Right lobe of liver (tissue), 4 donors: ENCODE results near the gene ADA.

Experiments
- CTCF ChIP-seq, 4 donors: fragments of 200-600 bp in 3 of 4; fragments of 450-650 bp in 1 of 4; IDR thresholded peaks; one replicate each; pipeline versions ENCODE4 v1.5.1 to v1.8.0; 2016 to 2022; ENCODE audit warnings: antibody characterized with exemption in 4 of 4, mild to moderate bottlenecking in 2 of 4
- POLR2A ChIP-seq: fragments of 450-650 bp; IDR thresholded peaks from one replicate; pipeline ENCODE4 v1.6.1; 2017; ENCODE audit warnings: antibody characterized with exemption, mild to moderate bottlenecking
- donor health status: DM: no; HTN: no; CAD: no.
- donor health status: DM: no; HTN: no; CAD: no.
- donor health status: DM: no; HTN: yes; CAD: no.

- TF ChIP-seq CTCF (IDR thresholded peaks at IDR 0.05) (no peak), POLR2A (no peak)
Measured at GRCh38 chr20:44698351-44698750, 46.9 kb upstream of the ADA start.
